T-helper 22 cell (primary cell): ENCODE results near the gene COL28A1.
"Not testable (repeated sequence)": the region's sequence is repeated elsewhere in the genome, so short reads cannot be mapped to it uniquely, and the experiment has no call there.

Experiments
- DNase-seq: peaks from one replicate; pipeline ENCODE4 v3.0.0-alpha.2; 2020; ENCODE audit warnings: low read depth

COL28A1 gene

DNA sequence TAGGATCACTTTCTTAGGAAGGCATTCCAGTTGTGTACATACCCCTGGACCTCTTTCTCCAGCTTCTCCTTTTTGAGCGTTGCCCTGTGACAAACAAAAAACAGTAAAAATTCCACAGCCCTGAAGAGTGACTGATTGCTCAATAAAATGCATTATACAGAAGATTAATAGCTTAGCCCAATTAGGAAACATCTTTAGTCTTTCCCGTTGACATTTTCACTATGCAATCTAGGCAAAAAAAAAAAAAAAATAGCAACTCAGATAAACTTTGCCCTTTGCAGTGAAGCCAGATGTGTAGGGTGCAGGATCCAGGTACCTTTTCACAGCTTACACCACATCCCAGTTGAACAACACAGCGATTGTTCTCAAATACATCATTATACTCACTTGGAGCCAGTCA, 17.9 kb downstream of the COL28A1 start:
- DNase-seq: no peak

DNA sequence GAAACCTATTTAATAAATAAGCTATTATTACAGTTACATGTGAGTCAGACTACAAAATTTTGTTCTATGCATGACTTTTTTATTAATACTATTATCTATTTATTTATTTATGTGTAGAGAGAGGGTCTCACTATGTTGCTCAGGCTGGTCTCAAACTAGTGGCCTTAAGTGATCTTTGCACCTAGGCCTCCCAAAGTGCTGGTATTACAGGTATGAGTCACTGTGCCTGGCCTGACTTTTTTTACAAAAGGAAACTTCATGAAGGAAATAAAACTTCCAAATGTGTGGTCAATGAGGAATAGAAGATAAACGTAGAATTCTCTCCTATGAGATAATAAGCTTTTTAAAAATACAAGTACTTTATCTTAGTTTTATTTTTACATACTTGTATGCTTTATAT, 19.0 kb downstream of the COL28A1 start:
- DNase-seq: no peak

GRCh38 chr7:7516156-7516555, 19.5 kb downstream of the COL28A1 start:
- DNase-seq: no peak

- DNase-seq: no peak
These were observed 22.6 kb downstream of the COL28A1 start for GRCh38 chr7:7512861-7513597.

DNA sequence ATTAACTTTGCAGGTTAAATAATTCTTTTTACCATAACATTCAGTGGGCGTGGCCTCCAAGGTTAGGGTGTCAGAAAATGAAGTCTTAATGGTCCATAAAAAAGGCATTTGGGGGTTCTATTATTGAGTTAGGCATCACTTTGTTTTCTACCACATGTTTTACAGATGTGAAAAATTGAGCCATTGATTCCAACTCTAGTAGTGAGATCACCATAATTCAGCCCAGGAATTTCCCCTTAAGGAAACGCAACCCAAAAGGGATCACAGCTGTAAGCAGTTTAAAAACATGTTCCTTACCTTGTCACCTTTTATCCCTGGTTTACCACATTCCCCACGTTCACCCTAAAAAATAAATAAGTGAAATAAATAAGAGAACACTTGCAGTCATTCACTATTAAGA, 24.9 kb downstream of the COL28A1 start:
- DNase-seq: no peak

GRCh38 chr7:7505915-7506314, 29.8 kb downstream of the COL28A1 start:
- no peak for DNase-seq

DNA sequence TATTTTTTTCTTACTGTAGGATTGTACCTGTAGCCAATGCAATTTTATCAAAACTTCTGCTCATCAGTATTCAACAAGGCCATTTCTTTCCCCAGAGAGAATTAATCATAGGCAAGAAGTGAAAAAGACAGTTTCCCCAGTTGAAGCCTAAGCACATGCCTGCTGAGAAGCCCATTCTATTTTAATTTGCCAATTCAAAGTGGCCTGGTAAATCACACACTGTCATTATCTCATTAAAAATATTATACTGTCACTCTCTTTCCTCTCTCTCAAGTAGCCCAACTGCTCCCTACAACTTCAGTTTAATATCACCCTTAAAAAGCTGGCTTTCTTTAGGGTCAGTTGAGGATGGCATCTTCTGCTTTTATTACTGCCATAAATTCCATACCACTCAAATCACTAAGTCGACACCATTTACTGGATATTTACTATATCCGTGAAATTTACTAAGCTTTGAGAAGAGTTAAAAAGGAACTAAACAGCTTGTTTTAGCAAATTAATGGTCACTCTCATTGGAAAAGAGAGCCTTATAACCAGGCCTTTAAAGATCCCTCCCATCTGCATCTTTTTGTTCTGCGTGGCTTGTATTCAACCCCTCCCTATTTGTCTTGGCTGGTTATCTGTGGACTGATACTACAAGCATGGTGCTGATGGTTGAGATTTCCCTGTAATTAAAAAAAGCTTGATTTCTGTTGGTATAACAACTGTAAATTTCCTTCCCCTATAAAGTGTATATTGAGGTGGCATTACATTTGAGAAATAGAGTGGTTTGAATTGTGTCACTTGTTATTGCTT, 30.6 kb downstream of the COL28A1 start:
- DNase-seq: no peak

GRCh38 chr7:7499892-7500291, 35.8 kb downstream of the COL28A1 start:
- no peak for DNase-seq

GRCh38 chr7:7498856-7499255, 36.8 kb downstream of the COL28A1 start:
- DNase-seq: no peak

GRCh38 chr7:7496311-7496710, 39.4 kb downstream of the COL28A1 start:
- DNase-seq: no peak

- no peak for DNase-seq
These were observed 40.5 kb downstream of the COL28A1 start for GRCh38 chr7:7495171-7495570.

GRCh38 chr7:7491044-7491443, 44.6 kb downstream of the COL28A1 start:
- DNase-seq: no peak

DNA sequence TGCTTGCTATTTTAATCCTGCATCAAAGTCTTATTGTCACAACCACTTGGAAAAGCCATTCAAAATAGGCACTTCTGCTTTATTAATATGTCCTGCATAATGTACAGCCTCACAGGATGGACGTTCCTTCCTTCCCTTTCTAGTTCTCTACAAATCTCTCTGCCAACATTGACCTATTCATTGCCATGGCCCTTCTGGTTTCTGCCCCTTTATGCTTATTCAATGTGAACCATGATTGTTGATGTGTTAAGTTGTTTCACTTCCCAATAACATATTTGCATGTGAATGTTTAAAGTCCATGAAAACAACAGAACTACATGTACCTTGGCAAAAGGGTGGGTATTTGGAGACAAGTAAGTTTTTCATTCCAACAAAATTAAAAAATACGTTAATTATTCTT, 45.7 kb downstream of the COL28A1 start:
- no peak for DNase-seq

GRCh38 chr7:7489546-7489945, 46.1 kb downstream of the COL28A1 start:
- DNase-seq: no peak

- no peak for DNase-seq
These were observed 49.3 kb downstream of the COL28A1 start for GRCh38 chr7:7486362-7486761.

DNA sequence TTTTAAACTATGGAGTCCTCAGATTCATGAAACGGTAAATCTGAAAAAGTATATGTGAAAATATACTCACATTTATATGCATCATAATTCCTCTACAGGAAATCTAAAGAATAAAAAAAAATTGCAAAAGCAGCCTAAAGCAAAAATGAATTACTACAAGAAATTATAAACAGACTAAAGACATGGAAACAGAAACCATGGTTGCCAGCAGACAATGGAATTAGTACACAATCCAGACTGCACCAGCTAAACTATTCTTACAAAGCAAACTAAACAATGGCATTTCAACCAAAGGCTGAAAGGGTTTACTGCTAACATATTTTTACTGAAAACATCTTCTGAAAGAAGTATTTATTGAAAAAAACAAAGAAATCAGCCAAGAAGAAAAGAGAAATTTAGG, 51.6 kb downstream of the COL28A1 start:
- no peak for DNase-seq

- no peak for DNase-seq
These were observed 53.9 kb downstream of the COL28A1 start for GRCh38 chr7:7481802-7482201.

DNA sequence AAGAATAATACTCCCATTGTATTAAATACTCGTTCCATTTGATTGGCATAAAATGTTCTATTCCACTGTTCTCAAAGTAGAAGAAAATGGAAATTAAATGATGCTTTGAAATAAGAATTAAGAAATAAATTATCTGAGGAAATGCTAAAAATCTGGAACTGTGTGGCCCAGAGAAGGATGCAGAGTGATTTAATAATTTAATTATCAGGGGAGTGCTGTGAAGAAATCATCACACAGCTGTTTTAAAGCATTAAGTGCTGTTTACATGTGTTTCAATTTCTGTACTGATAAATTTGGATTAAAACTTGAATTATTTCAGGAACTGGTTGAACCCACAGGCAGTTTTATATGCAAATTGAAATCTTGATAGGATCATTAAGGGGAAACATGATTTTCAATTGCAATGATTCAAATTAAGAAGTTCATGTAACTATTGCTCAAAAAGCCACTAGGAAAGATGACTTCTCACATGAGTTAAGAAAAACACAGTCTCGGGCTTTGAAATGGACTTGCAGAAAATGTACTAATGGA, 56.3 kb downstream of the COL28A1 start:
- DNase-seq: no peak

DNA sequence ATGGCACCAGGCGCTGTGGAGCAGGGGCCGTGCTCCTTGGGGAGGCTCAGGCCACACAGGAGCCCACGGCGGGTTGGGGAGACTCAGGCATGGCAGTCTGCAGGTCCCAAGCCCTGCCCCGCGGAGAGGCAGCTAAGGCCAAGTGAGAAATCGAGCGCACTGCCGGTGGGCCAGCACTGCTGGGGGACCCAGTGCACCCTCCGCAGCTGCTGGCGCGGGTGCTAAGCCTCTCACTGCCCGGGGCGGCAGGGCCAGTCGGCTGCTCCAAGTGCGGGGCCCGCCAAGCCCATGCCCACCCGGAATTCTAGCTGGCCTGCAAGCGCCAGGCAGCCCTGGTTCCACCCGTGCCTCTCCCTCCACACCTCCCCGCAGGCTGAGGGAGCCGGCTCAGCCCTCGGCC, 57.1 kb downstream of the COL28A1 start:
- DNase-seq: no peak

DNA sequence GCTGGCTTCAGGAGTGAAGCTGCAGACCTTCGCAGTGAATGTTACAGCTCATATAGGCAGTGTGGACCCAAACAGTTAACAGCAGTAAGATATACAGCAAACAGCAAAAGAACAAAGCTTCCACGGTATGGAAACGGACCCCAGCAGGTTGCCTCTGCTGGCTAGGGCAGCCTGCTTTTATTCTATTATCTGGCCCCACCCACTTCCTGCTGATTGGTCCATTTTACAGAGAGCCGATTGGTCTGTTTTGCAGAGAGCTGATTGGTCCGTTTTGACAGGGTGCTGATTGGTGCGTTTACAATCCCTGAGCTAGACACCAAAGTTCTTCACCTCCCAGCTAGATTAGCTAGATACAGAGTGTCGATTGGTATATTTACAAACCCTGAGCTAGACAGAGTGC, 58.0 kb downstream of the COL28A1 start:
- not testable (repeated sequence) for DNase-seq

DNA sequence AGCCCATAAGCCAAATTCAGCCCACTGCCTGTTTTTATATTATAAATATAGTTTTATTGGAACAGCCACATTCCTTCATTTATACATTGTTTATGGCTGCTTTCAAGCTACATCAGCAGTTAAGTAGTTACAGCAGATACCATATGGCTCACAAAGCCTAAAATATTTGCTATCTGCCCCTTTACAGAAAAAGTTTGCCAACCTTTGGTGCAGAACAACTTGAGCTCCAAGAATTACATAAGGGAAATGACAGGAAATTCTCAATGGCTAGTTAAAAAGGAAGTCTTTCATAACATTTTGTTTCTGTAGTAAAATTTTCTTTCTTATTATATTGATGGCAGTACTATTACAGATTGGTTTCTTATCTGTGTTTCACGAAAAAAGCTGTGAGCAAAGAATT, 59.3 kb downstream of the COL28A1 start:
- no peak for DNase-seq

- DNase-seq: no peak
These were observed 60.1 kb downstream of the COL28A1 start for GRCh38 chr7:7475601-7476000.

- no peak for DNase-seq
These were observed 61.2 kb downstream of the COL28A1 start for GRCh38 chr7:7474436-7474835.
